HS-27A (cell line): ENCODE data around the gene ZMYND10.
A peak's percentile ranks its signal among the peaks of the same experiment; 100 is the strongest.
"Not testable (repeated sequence)": the region's sequence is repeated elsewhere in the genome, so short reads cannot be mapped to it uniquely, and the experiment has no call there.

Source experiments
- DNase-seq: peaks from one replicate; pipeline ENCODE4 v3.0.0-alpha.2; 2012; ENCODE audit warnings: low read depth, missing footprints

The ZMYND10 gene

GRCh38 chr3:50325113-50325480 lies 20.4 kb downstream of the ZMYND10 start:
- no peak for DNase-seq

GRCh38 chr3:50324351-50325112 lies 21.0 kb downstream of the ZMYND10 start:
- DNase-seq: peak; percentile 51

- no peak for DNase-seq
Observed at GRCh38 chr3:50323614-50324199, 21.8 kb downstream of the ZMYND10 start.

GRCh38 chr3:50323092-50323600 lies 22.4 kb downstream of the ZMYND10 start:
- DNase-seq: no peak

GRCh38 chr3:50322386-50323091 lies 23.0 kb downstream of the ZMYND10 start, which contains the start of gene HYAL2:
HYAL2 (minus strand) TSS chr3:50322745; CDS start chr3:50320489, 2,256 bp downstream.
- DNase-seq: no peak

GRCh38 chr3:50322115-50322385 lies 23.5 kb downstream of the ZMYND10 start:
- DNase-seq: no peak

- no peak for DNase-seq
Observed at GRCh38 chr3:50321336-50322114, 24.0 kb downstream of the ZMYND10 start.

GRCh38 chr3:50320853-50321335 lies 24.6 kb downstream of the ZMYND10 start:
- no peak for DNase-seq

- no peak for DNase-seq
Observed at GRCh38 chr3:50319894-50320625, 25.5 kb downstream of the ZMYND10 start.

- DNase-seq: no peak
Observed at GRCh38 chr3:50319181-50319893, 26.2 kb downstream of the ZMYND10 start.

- no peak for DNase-seq
Observed at GRCh38 chr3:50318615-50319014, 26.9 kb downstream of the ZMYND10 start.

GRCh38 chr3:50318163-50318562 lies 27.4 kb downstream of the ZMYND10 start:
- no peak for DNase-seq

- DNase-seq: no peak
Observed at GRCh38 chr3:50317300-50317699, 28.2 kb downstream of the ZMYND10 start.

- no peak for DNase-seq
Observed at GRCh38 chr3:50316657-50317242, 28.8 kb downstream of the ZMYND10 start.

- no peak for DNase-seq
Observed at GRCh38 chr3:50314816-50315215, 30.7 kb downstream of the ZMYND10 start.

GRCh38 chr3:50314342-50314741 lies 31.2 kb downstream of the ZMYND10 start:
- DNase-seq: no peak

- not testable (repeated sequence) for DNase-seq
Observed at GRCh38 chr3:50312041-50312440, 33.5 kb downstream of the ZMYND10 start.

- no peak for DNase-seq
Observed at GRCh38 chr3:50304601-50305000, 40.9 kb downstream of the ZMYND10 start.

- no peak for DNase-seq
Observed at GRCh38 chr3:50303013-50303815, 42.3 kb downstream of the ZMYND10 start, which contains the start of gene HYAL1. HYAL1 (minus strand) TSS chr3:50303574; CDS start chr3:50302956, 618 bp downstream.
